GM12891 (cell line): Measurements from ENCODE around the gene NRN1.

ENCODE experiments used
- PAX5 ChIP-seq: IDR thresholded peaks from 2 replicates; pipeline ENCODE4 v1.6.1; 2011; ENCODE audit warnings: low read length, moderate library complexity, mild to moderate bottlenecking; ENCODE audit not compliant: insufficient read depth, severe bottlenecking
- POLR2A ChIP-seq: IDR thresholded peaks from 2 replicates; pipeline ENCODE4 v1.6.1; 2011; ENCODE audit warnings: low read depth, low read length, control low read depth
- POLR2AphosphoS5 ChIP-seq: IDR thresholded peaks from 2 replicates; pipeline ENCODE4 v1.6.1; 2011; ENCODE audit warnings: low read depth, low read length, control low read depth
- SPI1 ChIP-seq: IDR thresholded peaks from 2 replicates; pipeline ENCODE4 v1.6.1; 2011; ENCODE audit warnings: low read depth, low read length, control low read depth
- TAF1 ChIP-seq: IDR thresholded peaks from 2 replicates; pipeline ENCODE4 v1.6.1; 2011; ENCODE audit warnings: low read depth, low read length, control low read depth

DNA sequence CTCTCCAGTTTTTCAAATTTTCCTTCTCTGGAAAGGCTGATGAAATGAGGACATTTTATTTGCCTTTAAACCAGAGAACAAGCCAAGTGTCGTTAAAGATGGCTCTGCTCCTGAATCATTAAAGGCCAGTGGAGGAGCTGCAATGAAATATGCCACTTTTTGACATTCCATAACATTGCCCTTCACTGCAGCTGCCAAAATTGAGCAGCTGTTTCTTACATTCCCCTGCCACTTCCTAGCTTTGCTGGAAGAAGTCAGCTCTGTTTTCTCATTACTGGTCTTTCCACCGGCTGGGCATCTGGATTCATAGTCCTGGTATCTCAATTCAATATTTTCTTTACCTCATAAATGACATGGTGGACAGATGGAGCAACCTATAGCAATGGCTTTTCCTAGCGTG lies 45.5 kb upstream of the NRN1 start:
- TF ChIP-seq POLR2AphosphoS5: no peak
- no peak for TF ChIP-seq POLR2A
- TF ChIP-seq TAF1: no peak
- TF ChIP-seq PAX5: no peak
- no peak for TF ChIP-seq SPI1
